Activated CD8-positive, alpha-beta memory T cell treated with anti-CD3 and anti-CD28 coated beads, Interleukin-2, amount 50 U/mL, for 1 hour (primary cell): ENCODE data around the gene CA10.

Experiments
- DNase-seq: peaks from one replicate; pipeline ENCODE4 v3.0.0-alpha.2; 2020; ENCODE audit errors: extremely low read depth

Gene CA10

GRCh38 chr17:51682115-51682514 lies 476.4 kb downstream of the CA10 start:
- no peak for DNase-seq

GRCh38 chr17:51677875-51678274 lies 480.6 kb downstream of the CA10 start:
- no peak for DNase-seq

- no peak for DNase-seq
Observed at GRCh38 chr17:51676691-51677487, 481.6 kb downstream of the CA10 start.

GRCh38 chr17:51674579-51675255 lies 483.8 kb downstream of the CA10 start:
- no peak for DNase-seq

- no peak for DNase-seq
Observed at GRCh38 chr17:51673070-51673469, 485.4 kb downstream of the CA10 start.

- no peak for DNase-seq
Observed at GRCh38 chr17:51672065-51672464, 486.4 kb downstream of the CA10 start.

GRCh38 chr17:51670899-51671298 lies 487.6 kb downstream of the CA10 start:
- no peak for DNase-seq

GRCh38 chr17:51668963-51669246 lies 489.6 kb downstream of the CA10 start:
- no peak for DNase-seq

GRCh38 chr17:51668155-51668962 lies 490.2 kb downstream of the CA10 start:
- DNase-seq = no peak

GRCh38 chr17:51667706-51668083 lies 490.8 kb downstream of the CA10 start:
- no peak for DNase-seq

- no peak for DNase-seq
Observed at GRCh38 chr17:51666971-51667705, 491.4 kb downstream of the CA10 start.

GRCh38 chr17:51662204-51663056 lies 496.1 kb downstream of the CA10 start:
- no peak for DNase-seq

GRCh38 chr17:51661403-51661802 lies 497.1 kb downstream of the CA10 start:
- DNase-seq = no peak

GRCh38 chr17:51660266-51660665 lies 498.2 kb downstream of the CA10 start:
- no peak for DNase-seq

GRCh38 chr17:51657224-51657623 lies 501.3 kb downstream of the CA10 start:
- no peak for DNase-seq

GRCh38 chr17:51653878-51654277 lies 504.6 kb downstream of the CA10 start:
- DNase-seq = no peak

- DNase-seq = no peak
Observed at GRCh38 chr17:51652529-51652928, 506.0 kb downstream of the CA10 start.

- no peak for DNase-seq
Observed at GRCh38 chr17:51651513-51652298, 506.8 kb downstream of the CA10 start.

GRCh38 chr17:51650772-51651171 lies 507.7 kb downstream of the CA10 start:
- no peak for DNase-seq

- no peak for DNase-seq
Observed at GRCh38 chr17:51650202-51650601, 508.3 kb downstream of the CA10 start.
